ENCODE measurements around the gene PRRC1. TPM values are rescaled to one million over a fixed set of nuclear protein-coding genes. Genes with fewer than 3 reads are reported as not detected.

The PRRC1 gene
- total RNA-seq, 2 donors from 2014 or later = 25.1 to 29.1 TPM

- Histone ChIP-seq H3K4me1 (peaks cover 7% of the 10 kb centered on the region), H3K27me3 (no peaks in the 10 kb centered on the region), H3K9me3 (no peaks in the 10 kb centered on the region), H3K36me3 (replicated peaks in 1 of 2; ENCODE audit: insufficient read depth in 1 of 2, low read depth in 2 of 2) (no peaks in the 10 kb centered on the region), H3K4me3 (no peak overlapping the region), H3K27ac (no peak overlapping the region)
- intact Hi-C loops (cut with DNase I) = no loop called here
- WGBS, 2 donors = 67 to 73% methylated on average over 4 of the region's 4 CpGs
- ATAC-seq = no peak
- TF ChIP-seq CTCF (IDR thresholded peaks at IDR 0.05) (no peak), POLR2A (IDR thresholded peaks at IDR 0.05) (no peak)
- no peak for DNase-seq
Observed at GRCh38 chr5:127601601-127602000, 84.2 kb downstream of the PRRC1 start.

DNA sequence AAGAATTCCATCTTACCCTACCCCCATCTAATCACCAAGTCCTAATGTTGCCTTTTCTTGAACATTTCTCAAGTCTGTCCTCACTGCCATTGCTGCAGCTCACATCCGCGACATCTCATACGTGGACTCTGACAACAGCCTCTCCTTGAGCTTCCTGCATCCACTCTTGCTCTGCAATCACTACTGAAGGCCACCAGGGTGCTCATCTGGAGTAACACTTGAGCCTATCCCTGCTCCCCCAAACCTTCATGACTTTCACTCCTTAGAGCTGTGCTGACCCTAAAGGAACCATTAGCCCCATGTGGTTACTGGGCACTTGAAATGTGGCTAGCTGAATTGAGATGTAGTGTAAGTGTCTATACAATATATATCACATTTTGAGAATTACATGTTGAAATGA is 85.0 kb downstream of the PRRC1 start:
- DNase-seq = no peak
- intact Hi-C loops (cut with DNase I) = no loop called here
- Histone ChIP-seq H3K27ac (no peak overlapping the region), H3K9me3 (no peaks in the 10 kb centered on the region), H3K36me3 (replicated peaks in 1 of 2; ENCODE audit: insufficient read depth in 1 of 2, low read depth in 2 of 2) (no peaks in the 10 kb centered on the region), H3K4me1 (peaks cover 7% of the 10 kb centered on the region), H3K27me3 (no peaks in the 10 kb centered on the region), H3K4me3 (no peak overlapping the region)
- no peak for ATAC-seq
- 92 to 97% methylated on average over 3 of the region's 3 CpGs for WGBS, 2 donors
- no peak for TF ChIP-seq CTCF (IDR thresholded peaks at IDR 0.05)
- no peak for TF ChIP-seq POLR2A (IDR thresholded peaks at IDR 0.05)

- no peak for DNase-seq
- Histone ChIP-seq H3K4me1 (peaks cover 7% of the 10 kb centered on the region), H3K4me3 (no peak overlapping the region), H3K9me3 (no peaks in the 10 kb centered on the region), H3K27me3 (no peaks in the 10 kb centered on the region), H3K36me3 (replicated peaks in 1 of 2; ENCODE audit: insufficient read depth in 1 of 2, low read depth in 2 of 2) (no peaks in the 10 kb centered on the region), H3K27ac (no peak overlapping the region)
- WGBS, 2 donors = 33 to 46% methylated on average over 8 of the region's 8 CpGs
- ATAC-seq = no peak
- TF ChIP-seq POLR2A (IDR thresholded peaks at IDR 0.05) (no peak), CTCF (IDR thresholded peaks at IDR 0.05) (no peak)
- intact Hi-C loops (cut with DNase I) = no loop called here
Observed at GRCh38 chr5:127602896-127603844, 85.7 kb downstream of the PRRC1 start.

Other genes with a start within 250 kb of the PRRC1 start
- under 1 TPM in 1 of 2 donors, not detected in 1; under 0.01 TPM for gene MEGF10, start 226.8 kb upstream of the PRRC1 start, total RNA-seq
- gene CTXN3, start 131.4 kb downstream of the PRRC1 start, total RNA-seq = not detected
- not detected for gene CCDC192, start 185.8 kb downstream of the PRRC1 start, total RNA-seq

All from body of pancreas (tissue), 4 donors.